Upper lobe of right lung (tissue), 1 donor: ENCODE measurements around the gene ZNF574. TPM values are rescaled to one million over a fixed set of nuclear protein-coding genes. Genes with fewer than 3 reads are reported as not detected.

Experiments used
- ATAC-seq: fragments of 200-7000 bp; cut with Tn5 transposase; one replicate; pipeline ENCODE4 v1.9.1; 2020; ENCODE audit warnings: mild to moderate bottlenecking, moderate library complexity
- DNase-seq: peaks from one replicate; pipeline ENCODE4 v3.0.0-alpha.2; 2020
- H3K27ac ChIP-seq: fragments of 200-600 bp; one replicate; pipeline ENCODE4 v1.8.0; 2022
- H3K27me3 ChIP-seq: fragments of 200-600 bp; one replicate; pipeline ENCODE4 v1.8.0; 2022; ENCODE audit warnings: mild to moderate bottlenecking
- H3K36me3 ChIP-seq: fragments of 200-600 bp; one replicate; pipeline ENCODE4 v1.8.0; 2022
- H3K4me1 ChIP-seq: fragments of 200-600 bp; one replicate; pipeline ENCODE4 v1.8.0; 2022
- H3K4me3 ChIP-seq: fragments of 200-600 bp; one replicate; pipeline ENCODE4 v1.8.0; 2022; ENCODE audit warnings: mild to moderate bottlenecking
- H3K9me3 ChIP-seq: fragments of 200-600 bp; one replicate; pipeline ENCODE4 v1.8.0; 2022
- intact Hi-C: fragments of 100-400 bp; cut with DNase I; formaldehyde crosslinking; loops from one replicate; pipeline ENCODE4 v1.11.0; 2022
- total RNA-seq: library from RNA; stranded (reverse); fragmentation: NEBNext Ultra II Directional; extraction: Animal tissue kit (Norgen Biotek cat#: 25700); gene quantifications from one replicate; pipeline ENCODE4 v1.2.1, GENCODE V29; 2021
- TF ChIP-seq, protein P1 (sequence below): fragments of 200-600 bp; IDR thresholded peaks from one replicate; pipeline ENCODE4 v1.8.0; 2022; ENCODE audit warnings: antibody characterized with exemption
- donor health status: DM: no; HTN: yes; CAD: no; lungs with severe emphysema.

The ZNF574 gene
- total RNA-seq, 1 donor from 2014 or later: 13.6 TPM

DNA sequence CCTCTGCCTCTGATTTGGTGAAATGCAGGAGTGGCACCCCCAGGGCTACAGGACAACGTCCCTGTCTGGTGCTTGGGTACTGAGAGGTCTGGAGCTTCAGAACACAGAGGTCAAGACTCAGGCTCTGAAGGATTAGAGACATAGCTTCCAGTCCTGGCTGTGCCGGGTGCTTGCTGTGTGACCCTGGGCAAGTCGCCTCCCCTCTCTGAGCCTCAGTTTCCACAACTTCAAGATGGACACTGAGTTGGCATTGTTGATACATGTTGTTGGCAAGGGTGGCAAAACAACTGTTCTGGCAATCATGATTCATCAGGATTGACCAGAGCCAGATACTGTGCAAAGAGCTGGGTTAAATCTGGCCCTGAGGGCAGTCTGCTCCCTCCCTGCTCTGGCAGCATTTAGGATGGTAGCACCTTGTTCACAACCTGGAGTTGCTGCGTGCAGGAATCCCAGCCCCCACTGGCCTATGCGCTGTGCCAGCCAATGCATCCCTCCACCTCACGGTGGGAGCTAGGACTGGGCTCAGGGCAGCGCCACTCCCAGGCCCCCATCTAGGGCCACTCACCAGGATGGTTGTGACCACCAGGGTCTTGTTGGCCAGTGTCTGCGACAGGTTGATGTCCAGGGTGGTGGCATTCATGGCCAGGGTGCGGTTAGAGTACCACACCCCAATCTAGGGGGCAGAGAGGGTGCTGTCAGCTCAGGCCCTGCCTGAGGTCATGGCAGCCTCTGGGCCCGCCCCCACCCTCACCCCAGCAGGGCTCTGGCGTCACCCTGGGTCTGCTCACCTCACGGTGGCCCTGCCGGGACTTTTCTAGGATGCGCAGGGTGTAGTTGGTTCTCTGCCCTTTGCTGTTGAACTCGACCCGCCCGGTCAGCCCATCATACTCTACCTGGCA, 22.7 kb upstream of the ZNF574 start:
- Histone ChIP-seq H3K36me3 (no peaks in the 10 kb centered on the region), H3K9me3 (no peaks in the 10 kb centered on the region), H3K4me3 (no peak overlapping the region), H3K27ac (no peak overlapping the region), H3K4me1 (no peaks in the 10 kb centered on the region), H3K27me3 (no peaks in the 10 kb centered on the region)
- intact Hi-C loops: no loop called here
- DNase-seq (no peak), ATAC-seq (no peak)
- TF ChIP-seq, protein P1, sequence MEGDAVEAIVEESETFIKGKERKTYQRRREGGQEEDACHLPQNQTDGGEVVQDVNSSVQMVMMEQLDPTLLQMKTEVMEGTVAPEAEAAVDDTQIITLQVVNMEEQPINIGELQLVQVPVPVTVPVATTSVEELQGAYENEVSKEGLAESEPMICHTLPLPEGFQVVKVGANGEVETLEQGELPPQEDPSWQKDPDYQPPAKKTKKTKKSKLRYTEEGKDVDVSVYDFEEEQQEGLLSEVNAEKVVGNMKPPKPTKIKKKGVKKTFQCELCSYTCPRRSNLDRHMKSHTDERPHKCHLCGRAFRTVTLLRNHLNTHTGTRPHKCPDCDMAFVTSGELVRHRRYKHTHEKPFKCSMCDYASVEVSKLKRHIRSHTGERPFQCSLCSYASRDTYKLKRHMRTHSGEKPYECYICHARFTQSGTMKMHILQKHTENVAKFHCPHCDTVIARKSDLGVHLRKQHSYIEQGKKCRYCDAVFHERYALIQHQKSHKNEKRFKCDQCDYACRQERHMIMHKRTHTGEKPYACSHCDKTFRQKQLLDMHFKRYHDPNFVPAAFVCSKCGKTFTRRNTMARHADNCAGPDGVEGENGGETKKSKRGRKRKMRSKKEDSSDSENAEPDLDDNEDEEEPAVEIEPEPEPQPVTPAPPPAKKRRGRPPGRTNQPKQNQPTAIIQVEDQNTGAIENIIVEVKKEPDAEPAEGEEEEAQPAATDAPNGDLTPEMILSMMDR: no peak

DNA sequence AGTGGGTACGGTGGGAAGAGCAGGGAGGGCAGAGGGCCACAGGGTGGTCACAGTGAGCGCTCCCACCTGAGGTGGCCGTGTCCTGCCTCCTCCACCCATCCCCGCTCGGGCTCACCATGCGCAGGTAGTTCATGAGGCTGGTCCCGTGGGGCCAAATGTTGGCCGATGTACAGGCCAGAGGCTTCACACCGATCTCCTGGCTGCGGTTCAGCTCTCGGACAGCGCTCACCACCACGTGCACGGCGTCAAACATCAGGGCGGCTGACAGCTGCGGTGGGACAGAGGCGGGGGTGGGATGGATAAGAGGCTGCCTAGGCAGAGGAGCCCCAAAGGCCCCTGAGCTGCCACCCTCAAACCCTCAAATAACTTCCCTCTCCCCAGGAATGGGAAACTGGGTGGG, 21.8 kb upstream of the ZNF574 start:
- TF ChIP-seq, protein P1: no peak
- Histone ChIP-seq H3K4me3 (no peak overlapping the region), H3K9me3 (no peaks in the 10 kb centered on the region), H3K27me3 (no peaks in the 10 kb centered on the region), H3K27ac (no peak overlapping the region), H3K36me3 (no peaks in the 10 kb centered on the region), H3K4me1 (no peaks in the 10 kb centered on the region)
- ATAC-seq: no peak
- no peak for DNase-seq
- intact Hi-C loops: no loop called here

GRCh38 chr19:42057846-42058245, 18.1 kb upstream of the ZNF574 start:
- Histone ChIP-seq H3K9me3 (no peaks in the 10 kb centered on the region), H3K4me1 (no peaks in the 10 kb centered on the region), H3K36me3 (no peaks in the 10 kb centered on the region), H3K4me3 (no peak overlapping the region), H3K27ac (no peak overlapping the region), H3K27me3 (no peaks in the 10 kb centered on the region)
- TF ChIP-seq, protein P1: no peak
- no peak for DNase-seq
- intact Hi-C loops: no loop called here
- ATAC-seq: no peak

GRCh38 chr19:42059196-42059595, 16.8 kb upstream of the ZNF574 start:
- DNase-seq (no peak), ATAC-seq (no peak)
- Histone ChIP-seq H3K27ac (no peak overlapping the region), H3K9me3 (no peaks in the 10 kb centered on the region), H3K4me1 (no peaks in the 10 kb centered on the region), H3K4me3 (no peak overlapping the region), H3K27me3 (no peaks in the 10 kb centered on the region), H3K36me3 (no peaks in the 10 kb centered on the region)
- intact Hi-C loops: no loop called here
- TF ChIP-seq, protein P1: no peak

- intact Hi-C loops: no loop called here
- no peaks in the 10 kb centered on the region for H3K36me3 ChIP-seq
- ATAC-seq: no peak
These were observed 15.8 kb upstream of the ZNF574 start for GRCh38 chr19:42060117-42060516.

More at GRCh38 chr19:42060117-42060516, 15.8 kb upstream of the ZNF574 start:
- Histone ChIP-seq H3K9me3 (no peaks in the 10 kb centered on the region), H3K27ac (no peak overlapping the region), H3K4me1 (no peaks in the 10 kb centered on the region), H3K4me3 (no peak overlapping the region), H3K27me3 (no peaks in the 10 kb centered on the region)
- no peak for DNase-seq
- TF ChIP-seq, protein P1: no peak
